ENCODE data around the gene APOF. TPM values are rescaled to one million over a fixed set of nuclear protein-coding genes. Genes with fewer than 3 reads are reported as not detected.

Gene APOF
- total and polyA plus RNA-seq, 9 of the 15 experiments (the other 6 are each of a cell fraction or from before 2014, with no cell fraction given), result 0.09 to 0.15 (median 0.12) TPM; not detected in 5

- TF ChIP-seq RBM39 (optimal IDR thresholded peaks at IDR 0.05; ENCODE audit: low read depth, low read length) (no peak), RBM34 (IDR thresholded peaks at IDR 0.05; ENCODE audit: borderline replicate concordance, insufficient read depth, low read length) (no peak), POLR2A (conservative IDR thresholded peaks at IDR 0.05) (no peak), TAF1 (IDR thresholded peaks at IDR 0.05; ENCODE audit: control insufficient read depth, extremely low read depth, insufficient read depth, low read length, severe bottlenecking) (no peak), TFE3 (CRISPR knock-in tag; IDR thresholded peaks at IDR 0.05) (no peak), LEF1 (IDR thresholded peaks at IDR 0.05) (no peak), NEUROD1 (IDR thresholded peaks at IDR 0.05; ENCODE audit: borderline replicate concordance, low read depth, low read length, partially characterized antibody) (peak; percentile 64), MEF2D (tag; conservative IDR thresholded peaks at IDR 0.05; ENCODE audit: low read depth) (0 out of 2 replicates have a peak, but pooled peaks have one; percentile 17), FUS (optimal IDR thresholded peaks at IDR 0.05; ENCODE audit: low read depth, low read length) (no peak), SUPT5H (IDR thresholded peaks at IDR 0.05) (no peak), HDAC1 (IDR thresholded peaks at IDR 0.05) (no peak), ZNF282 (CRISPR knock-in tag; IDR thresholded peaks at IDR 0.05) (no peak), ATF1 (CRISPR knock-in tag; IDR thresholded peaks at IDR 0.05) (no peak), ATF1 (tag; IDR thresholded peaks at IDR 0.05) (peak; percentile 75), HDAC3 (IDR thresholded peaks at IDR 0.05; ENCODE audit: borderline replicate concordance, partially characterized antibody) (peak; percentile 5), GATA2 (CRISPR knock-in tag; IDR thresholded peaks at IDR 0.05) (no peak), MAFG (tag; conservative IDR thresholded peaks at IDR 0.05) (no peak), PRPF4 (IDR thresholded peaks at IDR 0.05; ENCODE audit: insufficient read depth, low read depth, low read length, poor library complexity, severe bottlenecking) (no peak), ZNF766 (CRISPR knock-in tag; conservative IDR thresholded peaks at IDR 0.05) (peak; percentile 65; the same call in 1 of the 2 replicates), SFPQ (IDR thresholded peaks at IDR 0.05; ENCODE audit: low read depth, low read length) (no peak), RAD51 (IDR thresholded peaks at IDR 0.05; ENCODE audit: borderline replicate concordance, low read depth) (no peak), KAT8 (IDR thresholded peaks at IDR 0.05; ENCODE audit: low read depth) (no peak)
- TF ChIP-seq, protein P1, sequence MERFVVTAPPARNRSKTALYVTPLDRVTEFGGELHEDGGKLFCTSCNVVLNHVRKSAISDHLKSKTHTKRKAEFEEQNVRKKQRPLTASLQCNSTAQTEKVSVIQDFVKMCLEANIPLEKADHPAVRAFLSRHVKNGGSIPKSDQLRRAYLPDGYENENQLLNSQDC (CRISPR knock-in tag; IDR thresholded peaks at IDR 0.05), result no peak
- TF ChIP-seq, protein P2, sequence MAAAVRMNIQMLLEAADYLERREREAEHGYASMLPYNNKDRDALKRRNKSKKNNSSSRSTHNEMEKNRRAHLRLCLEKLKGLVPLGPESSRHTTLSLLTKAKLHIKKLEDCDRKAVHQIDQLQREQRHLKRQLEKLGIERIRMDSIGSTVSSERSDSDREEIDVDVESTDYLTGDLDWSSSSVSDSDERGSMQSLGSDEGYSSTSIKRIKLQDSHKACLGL (CRISPR knock-in tag; IDR thresholded peaks at IDR 0.05; ENCODE audit: borderline replicate concordance, poor library complexity, severe bottlenecking), result no peak
- TF ChIP-seq, protein P3, sequence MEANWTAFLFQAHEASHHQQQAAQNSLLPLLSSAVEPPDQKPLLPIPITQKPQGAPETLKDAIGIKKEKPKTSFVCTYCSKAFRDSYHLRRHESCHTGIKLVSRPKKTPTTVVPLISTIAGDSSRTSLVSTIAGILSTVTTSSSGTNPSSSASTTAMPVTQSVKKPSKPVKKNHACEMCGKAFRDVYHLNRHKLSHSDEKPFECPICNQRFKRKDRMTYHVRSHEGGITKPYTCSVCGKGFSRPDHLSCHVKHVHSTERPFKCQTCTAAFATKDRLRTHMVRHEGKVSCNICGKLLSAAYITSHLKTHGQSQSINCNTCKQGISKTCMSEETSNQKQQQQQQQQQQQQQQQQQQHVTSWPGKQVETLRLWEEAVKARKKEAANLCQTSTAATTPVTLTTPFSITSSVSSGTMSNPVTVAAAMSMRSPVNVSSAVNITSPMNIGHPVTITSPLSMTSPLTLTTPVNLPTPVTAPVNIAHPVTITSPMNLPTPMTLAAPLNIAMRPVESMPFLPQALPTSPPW (CRISPR knock-in tag; IDR thresholded peaks at IDR 0.05), result no peak
Measured at GRCh38 chr12:56337753-56338251, 24.9 kb downstream of the APOF start (continued).

Measured in K562 (cell line).